ENCODE data around the gene NPFF.

DNA sequence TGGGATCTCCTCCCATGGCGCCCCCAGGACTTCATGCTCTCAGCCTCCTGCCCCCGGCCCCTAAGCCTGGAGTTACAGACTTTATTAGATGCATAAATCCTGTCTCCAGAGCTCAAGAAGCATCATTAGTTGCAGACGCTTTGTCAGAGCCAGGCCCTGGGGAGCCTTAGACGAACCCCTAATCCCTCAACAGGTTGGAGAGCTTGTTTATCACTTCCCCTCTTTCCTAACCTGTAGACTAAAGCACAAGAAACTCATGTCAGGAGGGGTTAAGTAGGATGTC is 260 bp upstream of the NPFF start:
- TF ChIP-seq EZH2 (IDR thresholded peaks at IDR 0.05; ENCODE audit: insufficient read depth, poor library complexity, severe bottlenecking) (no peak), EZH2phosphoT487 (IDR thresholded peaks at IDR 0.05; ENCODE audit: insufficient read depth, low read depth) (no peak)

All from GM23248 (cell line).